GM19395 (cell line): ENCODE data around the gene OLIG1.

Source experiments
- ATAC-seq: cut with Tn5 transposase; IDR thresholded peaks from one replicate; pipeline ENCODE4 v1.9.1; 2021; ENCODE audit warnings: mild to moderate bottlenecking, moderate library complexity; ENCODE audit not compliant: unreplicated experiment

The OLIG1 gene

GRCh38 chr21:33069994-33070743 lies at the start of gene OLIG1:
TSS of gene OLIG1 (plus strand) at chr21:33070141. CDS start at chr21:33070247, 106 bp downstream.
- ATAC-seq, result peak; percentile 56

- ATAC-seq, result no peak
These were observed 49.3 kb upstream of the OLIG1 start for GRCh38 chr21:33020558-33021100.

DNA sequence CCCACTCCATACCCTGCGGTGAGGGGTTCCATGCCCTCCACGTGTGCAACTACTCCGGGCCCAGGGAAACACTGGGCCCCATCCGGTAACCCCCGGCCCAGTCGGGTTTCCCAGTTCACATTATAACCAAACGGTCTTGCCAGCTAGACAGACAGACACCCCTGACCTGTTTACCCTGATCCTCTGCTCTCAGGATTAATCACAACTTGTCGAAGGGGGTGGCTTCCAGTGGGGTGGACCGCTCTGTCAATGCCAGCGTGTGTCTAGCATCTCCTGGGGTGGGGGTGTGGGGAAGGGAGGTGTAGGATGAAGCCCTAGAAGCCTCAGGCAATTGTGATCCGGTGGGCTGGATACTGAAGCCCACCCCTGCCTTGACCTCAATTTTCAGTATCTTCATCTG lies 48.8 kb upstream of the OLIG1 start:
- ATAC-seq, result no peak

GRCh38 chr21:33021667-33022066 lies 48.3 kb upstream of the OLIG1 start:
- no peak for ATAC-seq

DNA sequence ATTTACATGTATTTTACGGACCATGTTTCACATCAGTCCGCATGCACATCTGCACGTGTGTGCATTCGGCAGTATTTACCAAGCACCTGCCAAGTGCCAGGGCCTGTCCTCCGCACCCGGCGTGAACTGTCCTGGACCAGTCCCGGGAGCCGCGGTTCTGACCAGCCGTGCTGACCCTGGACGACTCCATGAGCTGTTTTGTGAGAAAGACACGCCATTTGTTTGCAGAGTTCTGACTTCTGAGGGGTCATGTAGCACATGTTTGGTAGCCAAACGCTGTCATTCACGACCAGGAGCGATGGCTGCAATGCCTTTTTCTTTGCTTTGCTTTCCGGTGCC lies 47.5 kb upstream of the OLIG1 start:
- no peak for ATAC-seq

- ATAC-seq, result no peak
These were observed 46.9 kb upstream of the OLIG1 start for GRCh38 chr21:33022828-33023573.

- no peak for ATAC-seq
These were observed 46.3 kb upstream of the OLIG1 start for GRCh38 chr21:33023574-33024200.

DNA sequence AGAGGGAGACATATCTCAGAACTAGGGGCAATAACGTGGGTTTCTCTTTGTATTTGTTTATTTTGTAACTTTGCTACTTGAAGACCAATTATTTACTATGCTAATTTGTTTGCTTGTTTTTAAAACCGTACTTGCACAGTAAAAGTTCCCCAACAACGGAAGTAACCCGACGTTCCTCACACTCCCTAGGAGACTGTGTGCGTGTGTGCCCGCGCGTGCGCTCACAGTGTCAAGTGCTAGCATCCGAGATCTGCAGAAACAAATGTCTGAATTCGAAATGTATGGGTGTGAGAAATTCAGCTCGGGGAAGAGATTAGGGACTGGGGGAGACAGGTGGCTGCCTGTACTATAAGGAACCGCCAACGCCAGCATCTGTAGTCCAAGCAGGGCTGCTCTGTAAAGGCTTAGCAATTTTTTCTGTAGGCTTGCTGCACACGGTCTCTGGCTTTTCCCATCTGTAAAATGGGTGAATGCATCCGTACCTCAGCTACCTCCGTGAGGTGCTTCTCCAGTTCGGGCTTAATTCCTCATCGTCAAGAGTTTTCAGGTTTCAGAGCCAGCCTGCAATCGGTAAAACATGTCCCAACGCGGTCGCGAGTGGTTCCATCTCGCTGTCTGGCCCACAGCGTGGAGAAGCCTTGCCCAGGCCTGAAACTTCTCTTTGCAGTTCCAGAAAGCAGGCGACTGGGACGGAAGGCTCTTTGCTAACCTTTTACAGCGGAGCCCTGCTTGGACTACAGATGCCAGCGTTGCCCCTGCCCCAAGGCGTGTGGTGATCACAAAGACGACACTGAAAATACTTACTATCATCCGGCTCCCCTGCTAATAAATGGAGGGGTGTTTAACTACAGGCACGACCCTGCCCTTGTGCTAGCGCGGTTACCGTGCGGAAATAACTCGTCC lies 45.5 kb upstream of the OLIG1 start:
- ATAC-seq, result no peak

- ATAC-seq, result no peak
These were observed 44.8 kb upstream of the OLIG1 start for GRCh38 chr21:33025106-33025488.

DNA sequence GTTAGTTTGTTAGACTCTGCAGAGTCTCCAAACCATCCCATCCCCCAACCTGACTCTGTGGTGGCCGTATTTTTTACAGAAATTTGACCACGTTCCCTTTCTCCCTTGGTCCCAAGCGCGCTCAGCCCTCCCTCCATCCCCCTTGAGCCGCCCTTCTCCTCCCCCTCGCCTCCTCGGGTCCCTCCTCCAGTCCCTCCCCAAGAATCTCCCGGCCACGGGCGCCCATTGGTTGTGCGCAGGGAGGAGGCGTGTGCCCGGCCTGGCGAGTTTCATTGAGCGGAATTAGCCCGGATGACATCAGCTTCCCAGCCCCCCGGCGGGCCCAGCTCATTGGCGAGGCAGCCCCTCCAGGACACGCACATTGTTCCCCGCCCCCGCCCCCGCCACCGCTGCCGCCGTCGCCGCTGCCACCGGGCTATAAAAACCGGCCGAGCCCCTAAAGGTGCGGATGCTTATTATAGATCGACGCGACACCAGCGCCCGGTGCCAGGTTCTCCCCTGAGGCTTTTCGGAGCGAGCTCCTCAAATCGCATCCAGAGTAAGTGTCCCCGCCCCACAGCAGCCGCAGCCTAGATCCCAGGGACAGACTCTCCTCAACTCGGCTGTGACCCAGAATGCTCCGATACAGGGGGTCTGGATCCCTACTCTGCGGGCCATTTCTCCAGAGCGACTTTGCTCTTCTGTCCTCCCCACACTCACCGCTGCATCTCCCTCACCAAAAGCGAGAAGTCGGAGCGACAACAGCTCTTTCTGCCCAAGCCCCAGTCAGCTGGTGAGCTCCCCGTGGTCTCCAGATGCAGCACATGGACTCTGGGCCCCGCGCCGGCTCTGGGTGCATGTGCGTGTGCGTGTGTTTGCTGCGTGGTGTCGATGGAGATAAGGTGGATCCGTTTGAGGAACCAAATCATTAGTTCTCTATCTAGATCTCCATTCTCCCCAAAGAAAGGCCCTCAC lies 44.2 kb upstream of the OLIG1 start, which contains the start of gene OLIG2:
TSS of gene OLIG2 (plus strand) at position 447 of the 954 bp plus-strand sequence. CDS start 928 bp downstream, outside the sequence.
- no peak for ATAC-seq

GRCh38 chr21:33026443-33026858 lies 43.5 kb upstream of the OLIG1 start:
- no peak for ATAC-seq

DNA sequence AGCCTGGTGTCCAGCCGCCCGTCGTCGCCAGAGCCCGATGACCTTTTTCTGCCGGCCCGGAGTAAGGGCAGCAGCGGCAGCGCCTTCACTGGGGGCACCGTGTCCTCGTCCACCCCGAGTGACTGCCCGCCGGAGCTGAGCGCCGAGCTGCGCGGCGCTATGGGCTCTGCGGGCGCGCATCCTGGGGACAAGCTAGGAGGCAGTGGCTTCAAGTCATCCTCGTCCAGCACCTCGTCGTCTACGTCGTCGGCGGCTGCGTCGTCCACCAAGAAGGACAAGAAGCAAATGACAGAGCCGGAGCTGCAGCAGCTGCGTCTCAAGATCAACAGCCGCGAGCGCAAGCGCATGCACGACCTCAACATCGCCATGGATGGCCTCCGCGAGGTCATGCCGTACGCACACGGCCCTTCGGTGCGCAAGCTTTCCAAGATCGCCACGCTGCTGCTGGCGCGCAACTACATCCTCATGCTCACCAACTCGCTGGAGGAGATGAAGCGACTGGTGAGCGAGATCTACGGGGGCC lies 43.0 kb upstream of the OLIG1 start:
- ATAC-seq, result no peak

DNA sequence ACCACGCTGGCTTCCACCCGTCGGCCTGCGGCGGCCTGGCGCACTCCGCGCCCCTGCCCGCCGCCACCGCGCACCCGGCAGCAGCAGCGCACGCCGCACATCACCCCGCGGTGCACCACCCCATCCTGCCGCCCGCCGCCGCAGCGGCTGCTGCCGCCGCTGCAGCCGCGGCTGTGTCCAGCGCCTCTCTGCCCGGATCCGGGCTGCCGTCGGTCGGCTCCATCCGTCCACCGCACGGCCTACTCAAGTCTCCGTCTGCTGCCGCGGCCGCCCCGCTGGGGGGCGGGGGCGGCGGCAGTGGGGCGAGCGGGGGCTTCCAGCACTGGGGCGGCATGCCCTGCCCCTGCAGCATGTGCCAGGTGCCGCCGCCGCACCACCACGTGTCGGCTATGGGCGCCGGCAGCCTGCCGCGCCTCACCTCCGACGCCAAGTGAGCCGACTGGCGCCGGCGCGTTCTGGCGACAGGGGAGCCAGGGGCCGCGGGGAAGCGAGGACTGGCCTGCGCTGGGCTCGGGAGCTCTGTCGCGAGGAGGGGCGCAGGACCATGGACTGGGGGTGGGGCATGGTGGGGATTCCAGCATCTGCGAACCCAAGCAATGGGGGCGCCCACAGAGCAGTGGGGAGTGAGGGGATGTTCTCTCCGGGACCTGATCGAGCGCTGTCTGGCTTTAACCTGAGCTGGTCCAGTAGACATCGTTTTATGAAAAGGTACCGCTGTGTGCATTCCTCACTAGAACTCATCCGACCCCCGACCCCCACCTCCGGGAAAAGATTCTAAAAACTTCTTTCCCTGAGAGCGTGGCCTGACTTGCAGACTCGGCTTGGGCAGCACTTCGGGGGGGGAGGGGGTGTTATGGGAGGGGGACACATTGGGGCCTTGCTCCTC lies 42.3 kb upstream of the OLIG1 start:
- no peak for ATAC-seq

- ATAC-seq, result no peak
These were observed 41.7 kb upstream of the OLIG1 start for GRCh38 chr21:33028287-33028670.

GRCh38 chr21:33028773-33029384 lies 41.1 kb upstream of the OLIG1 start:
- ATAC-seq, result no peak

GRCh38 chr21:33029385-33029921 lies 40.5 kb upstream of the OLIG1 start:
- ATAC-seq, result no peak

GRCh38 chr21:33029975-33030461 lies 39.9 kb upstream of the OLIG1 start:
- ATAC-seq, result no peak
